ENCODE results near the gene RBP4.

Gene RBP4

DNA sequence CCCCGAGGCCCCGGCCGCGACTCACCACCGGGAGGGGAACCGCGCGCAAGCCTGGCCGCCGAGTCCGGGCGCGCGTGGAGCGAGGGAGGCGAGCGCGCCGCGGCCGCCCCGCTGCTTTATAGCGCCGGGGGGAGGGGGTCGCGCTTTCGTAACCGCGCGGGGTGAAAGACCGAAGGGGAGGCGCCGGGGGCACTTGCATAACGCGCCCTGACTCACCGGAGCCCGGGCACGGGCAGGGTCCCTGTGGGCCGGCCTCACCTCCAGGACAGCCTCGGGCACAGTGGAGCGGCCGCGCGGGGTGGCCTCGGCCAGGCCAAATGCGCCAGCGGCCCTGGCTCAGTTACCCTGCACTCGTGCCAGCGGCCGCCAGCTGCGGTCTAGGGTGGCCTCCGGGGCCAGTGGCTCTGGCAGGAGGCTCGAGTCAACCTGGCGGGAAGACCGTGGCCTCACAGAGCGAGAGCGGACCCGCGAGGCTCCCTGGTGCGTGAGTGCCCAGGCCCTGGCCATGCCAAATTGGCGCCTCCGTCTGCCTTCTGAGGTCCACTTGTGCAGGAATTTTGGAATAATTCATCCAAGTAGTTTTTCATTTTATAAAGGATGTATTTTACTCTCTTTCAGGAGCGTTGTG lies at the start of gene RBP4:
RBP4 (minus strand) TSS at position 90 of the 628 bp plus-strand sequence. CDS start 207 bp downstream, outside the sequence.
- DNase-seq: no peak

DNA sequence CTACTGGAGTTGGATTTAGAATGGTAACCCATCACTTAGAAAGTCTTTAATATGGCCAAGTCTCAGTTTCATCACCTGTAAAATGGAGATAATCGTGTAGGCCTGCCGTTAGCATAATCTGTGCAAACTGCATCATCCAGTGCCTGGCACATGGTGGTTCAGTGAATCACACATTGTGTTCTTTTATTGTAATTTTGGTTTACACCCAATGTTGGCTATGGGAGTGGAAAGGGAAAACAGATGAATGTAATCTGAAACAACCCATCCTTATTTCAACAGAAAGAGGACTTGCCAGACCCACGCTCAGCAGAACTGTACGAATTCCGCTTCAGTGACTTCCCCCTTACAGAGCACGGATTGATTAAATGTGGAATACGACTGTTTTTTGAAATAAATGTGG lies 38.8 kb upstream of the RBP4 start:
- no peak for DNase-seq

DNA sequence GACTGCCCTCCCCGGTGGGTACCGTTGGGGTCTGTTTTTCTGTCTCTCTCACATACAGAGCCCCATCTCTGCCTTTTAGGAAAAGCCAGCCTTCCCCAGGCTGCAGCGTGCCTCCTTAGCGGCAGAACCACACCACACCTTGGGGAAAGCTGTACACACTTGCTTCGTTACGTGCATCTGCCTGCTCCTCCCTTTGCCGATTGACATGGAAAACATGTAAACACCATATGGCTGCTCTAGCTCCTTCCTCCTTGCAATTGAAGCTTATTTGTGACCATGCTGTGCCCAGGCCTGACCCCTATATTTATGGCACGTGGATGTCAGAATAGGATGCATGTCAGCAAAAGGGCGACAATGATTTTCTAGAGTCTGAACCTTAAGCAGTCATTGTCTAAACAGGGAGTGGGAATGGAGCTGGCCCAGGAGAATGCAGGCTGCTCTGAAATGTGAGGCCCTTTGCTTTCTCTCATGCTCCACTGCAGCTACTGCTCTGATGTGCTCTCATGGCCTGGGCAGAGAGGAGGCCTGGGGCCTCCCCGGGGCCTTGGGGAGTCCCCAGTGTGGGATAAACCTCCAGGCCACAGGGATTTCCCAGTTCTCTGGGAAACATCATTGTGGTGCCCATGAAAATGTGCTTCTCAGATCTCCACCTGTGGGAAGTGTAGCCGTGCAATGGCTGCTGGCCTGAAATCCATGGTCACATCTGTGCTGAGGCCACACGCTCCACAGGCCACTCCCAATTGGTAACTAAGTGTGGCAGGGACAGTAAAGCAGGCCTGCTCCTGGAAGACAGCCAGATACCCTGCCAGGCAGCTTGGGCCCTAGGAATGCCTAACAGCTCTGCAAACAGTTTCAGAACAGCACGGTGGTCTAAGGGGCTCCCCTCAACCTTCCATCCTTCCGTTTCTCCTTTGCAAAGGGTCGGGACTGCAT lies 29.9 kb upstream of the RBP4 start:
- DNase-seq: no peak

DNA sequence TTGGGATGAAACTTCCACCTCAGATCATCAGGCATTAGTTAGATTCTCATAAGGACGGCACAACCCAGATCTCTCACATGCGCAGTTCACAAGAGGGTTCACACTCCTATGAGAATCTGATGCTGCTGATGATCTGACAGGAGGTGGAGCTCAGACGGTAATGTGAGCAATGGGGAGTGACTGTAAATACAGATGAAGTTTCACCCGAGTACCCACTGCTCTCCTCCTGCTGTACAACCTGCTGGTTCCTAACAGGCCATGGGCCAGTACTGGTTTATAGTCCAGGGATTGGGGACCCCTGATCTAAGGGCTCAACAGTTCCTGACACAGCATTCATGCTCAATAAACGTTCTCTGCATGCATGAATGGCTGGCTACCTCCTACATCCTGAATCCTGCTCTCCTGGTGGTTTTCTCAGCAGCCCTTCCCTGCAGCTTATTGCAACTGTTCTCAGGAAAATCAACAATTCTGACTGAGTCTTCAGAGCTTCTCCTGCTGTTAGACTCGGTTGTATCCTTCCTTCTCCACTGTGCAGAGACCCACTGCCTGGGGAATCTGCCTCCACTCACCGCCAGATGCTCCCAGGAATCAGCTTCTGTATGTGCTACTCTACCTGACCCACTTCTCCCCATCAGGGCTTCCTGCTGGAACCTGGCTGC lies 28.7 kb upstream of the RBP4 start:
- DNase-seq: no peak

DNA sequence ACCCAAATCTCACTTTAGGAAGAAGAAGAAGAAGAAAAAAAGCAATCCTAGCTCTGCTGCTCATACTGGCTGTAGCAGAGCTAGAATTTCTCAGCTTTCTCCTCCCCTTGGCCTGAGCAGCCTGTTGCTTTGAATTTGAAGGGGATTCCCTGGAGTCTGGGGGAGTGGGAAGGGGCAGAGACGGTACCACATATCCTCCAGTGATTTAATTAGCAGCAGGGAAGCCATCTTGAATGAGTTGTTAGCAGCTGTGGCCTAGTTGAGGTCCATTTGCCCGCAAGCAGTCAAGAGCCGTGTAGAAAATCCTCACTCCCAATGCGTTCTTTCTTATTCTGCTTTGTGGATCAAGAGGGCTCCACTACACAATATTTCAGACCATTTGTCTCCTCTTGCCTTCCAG lies 27.8 kb upstream of the RBP4 start:
- DNase-seq: no peak

DNA sequence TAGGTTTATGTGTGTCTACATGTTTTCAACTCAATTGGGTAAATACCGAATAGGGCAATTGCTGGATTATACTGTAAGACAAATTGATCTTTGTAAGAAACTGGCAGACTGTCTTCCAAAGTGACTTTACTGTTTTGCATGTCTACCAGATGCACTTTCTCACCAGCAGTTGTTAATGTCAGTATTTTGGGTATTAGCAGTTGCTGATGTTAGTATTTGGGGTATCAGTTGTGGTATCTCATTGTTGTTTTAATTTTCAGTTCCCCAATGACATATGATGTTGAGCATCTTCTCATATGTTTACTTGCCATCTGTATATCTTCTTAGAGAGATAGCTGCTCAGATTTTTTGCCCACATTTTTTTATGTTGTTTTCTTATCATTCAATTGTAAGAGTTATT lies 21.9 kb upstream of the RBP4 start:
- no peak for DNase-seq

DNA sequence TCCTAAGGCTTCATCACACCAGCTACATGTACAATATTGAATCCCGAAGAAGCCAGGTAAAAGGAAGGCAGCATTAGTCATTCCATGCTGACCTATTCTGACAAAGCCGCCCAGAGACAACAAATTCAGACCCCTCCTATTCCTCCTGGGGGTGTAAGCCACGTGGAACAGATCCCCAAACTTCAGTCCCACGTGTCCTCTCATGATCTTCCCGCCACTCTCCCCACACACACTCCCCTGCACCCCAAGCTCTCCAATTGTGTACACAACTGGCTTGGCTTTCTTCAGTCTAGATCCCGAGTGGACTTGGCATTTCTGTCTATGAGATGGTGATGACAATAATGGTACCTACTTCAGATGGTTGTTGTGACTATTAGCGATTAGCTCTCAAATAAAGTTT lies 19.9 kb upstream of the RBP4 start:
- DNase-seq: no peak

DNA sequence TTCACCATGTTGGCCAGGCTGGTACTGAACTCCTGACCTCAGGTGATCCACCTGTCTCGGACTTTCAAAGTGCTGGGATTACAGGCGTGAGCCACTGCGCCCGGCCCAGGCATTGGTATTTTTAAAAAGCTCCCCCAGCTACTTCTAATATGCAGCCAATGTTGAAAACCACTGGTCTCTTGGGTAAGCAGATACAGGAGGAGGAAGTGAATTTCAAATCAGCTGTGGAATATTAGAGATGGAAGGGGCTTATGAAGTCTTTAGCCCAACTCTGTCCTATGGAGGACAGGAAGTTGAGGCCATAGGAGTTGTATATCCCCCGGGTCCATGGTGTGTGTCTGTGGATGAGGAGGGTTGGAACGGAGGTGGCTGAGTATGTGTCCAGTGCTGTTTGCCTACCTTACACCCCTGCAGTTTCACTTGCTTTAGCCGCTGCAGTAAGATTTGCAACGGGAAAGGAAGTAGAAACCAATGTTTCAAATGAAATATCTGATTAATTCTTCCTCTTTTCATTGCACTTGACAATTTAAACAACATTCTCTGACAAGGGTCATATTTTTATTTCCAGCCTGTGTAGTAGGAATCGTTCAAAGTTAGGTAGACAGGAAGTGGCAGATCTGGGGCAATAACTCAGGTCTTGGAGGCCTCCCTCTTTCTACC lies 14.7 kb upstream of the RBP4 start:
- DNase-seq: no peak

DNA sequence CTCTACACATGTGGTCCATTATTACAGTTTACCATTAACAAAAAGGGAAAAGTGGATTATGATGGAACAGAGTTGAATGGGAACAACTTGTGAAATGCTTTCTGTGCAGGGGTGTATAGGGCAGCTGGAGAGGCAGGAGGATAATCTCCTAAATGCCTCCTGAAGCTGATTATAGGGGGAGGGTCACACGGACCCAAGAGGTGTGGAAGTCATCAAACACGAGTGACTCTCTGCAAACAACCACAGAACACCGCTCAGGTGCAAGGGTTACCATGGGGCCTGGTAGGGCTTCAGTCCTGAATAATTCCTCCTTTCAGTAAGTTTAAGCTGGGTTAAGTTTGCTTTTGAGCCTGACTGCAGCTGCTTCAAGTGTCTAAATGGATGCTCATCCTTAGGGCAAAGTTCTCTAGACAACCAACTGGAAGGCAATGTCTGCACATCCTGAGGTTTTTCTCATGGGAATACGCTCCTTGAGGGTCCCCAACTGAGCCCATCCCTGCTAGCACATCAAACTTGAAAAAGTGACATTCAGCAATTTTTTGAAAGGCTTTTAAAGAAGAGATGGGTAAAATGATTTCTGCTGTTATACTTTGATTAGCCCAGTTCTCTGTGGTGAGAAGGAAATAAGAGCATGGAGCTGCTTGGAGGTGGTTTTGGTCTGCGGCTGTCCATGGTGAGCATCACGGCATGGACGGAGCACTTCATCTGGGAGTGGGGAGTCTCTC lies 13.2 kb upstream of the RBP4 start:
- no peak for DNase-seq

DNA sequence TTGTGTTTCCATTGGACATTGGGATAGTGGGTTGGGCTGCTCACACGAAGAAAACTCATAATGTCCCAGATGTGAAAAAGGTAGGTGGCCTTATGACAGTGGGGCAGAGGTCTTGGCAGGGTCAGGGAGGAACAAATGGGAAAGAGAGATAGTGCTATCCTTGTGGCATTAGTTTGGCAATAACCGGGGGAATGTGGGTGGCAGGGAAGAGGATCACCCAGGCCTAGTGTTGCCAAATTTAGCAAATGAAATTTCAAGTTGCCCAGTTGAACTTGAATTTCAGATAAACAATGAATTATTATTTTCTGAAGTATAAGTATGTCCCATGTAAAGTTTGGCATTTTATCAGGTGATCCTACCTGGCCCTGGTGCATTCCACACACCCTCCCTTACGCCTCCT lies 12.1 kb upstream of the RBP4 start:
- no peak for DNase-seq

DNA sequence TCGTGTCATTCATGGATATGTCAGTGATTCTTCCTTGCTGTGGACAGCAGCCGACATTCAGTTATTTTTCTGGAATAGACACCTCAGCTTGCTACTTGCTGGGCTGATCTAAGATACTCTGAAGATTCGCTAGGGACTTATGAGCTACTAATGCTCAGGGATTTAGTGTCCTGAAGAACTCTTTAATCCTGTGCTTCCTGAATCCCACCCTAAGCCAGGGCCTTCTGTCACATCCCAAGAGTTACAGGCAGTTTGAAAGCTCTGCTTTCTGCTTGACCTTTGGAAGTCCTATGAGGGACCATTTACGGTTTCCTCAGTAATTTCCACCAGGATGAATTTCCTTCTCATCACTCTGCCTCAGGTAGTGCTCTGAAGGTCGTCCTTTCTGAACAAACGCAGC lies 11.3 kb upstream of the RBP4 start, which contains the start of gene PDE6C:
PDE6C (plus strand) TSS at position 227 of the 400 bp plus-strand sequence. CDS start 189 bp downstream, outside the sequence.
- DNase-seq: no peak

DNA sequence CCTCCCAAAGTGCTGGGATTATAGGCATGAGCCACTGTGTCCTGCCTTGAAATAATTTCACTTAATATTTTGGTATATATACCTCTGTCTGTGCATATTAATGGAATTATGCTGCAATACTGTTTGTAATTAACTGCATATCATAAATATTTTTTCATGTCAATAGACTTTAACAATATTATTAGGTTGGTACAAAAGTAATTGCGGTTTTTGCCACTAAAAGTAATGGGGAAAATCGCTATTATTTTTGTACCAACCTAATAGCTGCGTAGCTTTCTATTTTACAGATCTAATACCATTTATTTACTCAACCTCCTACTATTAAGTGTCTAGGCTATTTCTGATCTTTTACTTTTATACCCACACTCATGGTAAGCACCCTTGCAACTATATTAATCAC lies 7.4 kb upstream of the RBP4 start:
- DNase-seq: no peak

DNA sequence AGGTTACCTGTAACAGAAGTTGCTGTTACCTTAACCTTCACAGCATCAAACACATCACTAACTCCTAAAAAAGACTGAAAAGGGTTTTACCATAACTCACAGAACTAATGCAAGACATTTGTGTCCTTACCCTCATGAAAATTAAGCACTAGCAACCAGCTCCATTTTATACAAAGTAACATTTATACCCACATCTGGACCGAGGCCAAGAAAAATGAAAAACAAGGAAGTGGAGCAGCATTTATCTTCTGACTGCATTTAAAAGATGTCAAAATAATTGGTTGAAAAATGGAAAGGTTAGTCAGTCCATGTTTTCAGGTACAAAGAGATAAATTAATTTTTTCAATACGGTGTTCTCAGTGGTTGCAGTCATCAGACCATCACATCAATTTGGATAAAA lies 3.1 kb upstream of the RBP4 start:
- no peak for DNase-seq

DNA sequence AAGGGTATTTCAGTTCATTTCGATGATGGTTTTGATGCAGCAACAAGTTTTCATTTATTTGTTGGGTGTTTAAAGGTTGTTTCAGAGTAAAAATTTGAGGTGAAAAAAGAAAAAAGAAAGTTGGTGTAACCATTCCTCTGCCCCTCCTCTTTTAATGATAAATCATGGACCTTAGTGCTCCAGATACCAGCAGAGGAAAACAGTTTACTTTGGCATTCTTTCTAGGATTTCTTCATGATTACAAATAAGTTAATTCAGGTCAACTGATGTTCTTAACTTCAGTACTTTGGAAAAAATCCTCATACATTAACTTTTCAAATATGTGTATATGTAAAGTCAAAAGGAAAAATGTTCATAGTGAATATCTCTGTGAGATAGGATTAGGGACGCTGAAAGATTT lies 2.0 kb upstream of the RBP4 start:
- no peak for DNase-seq

DNA sequence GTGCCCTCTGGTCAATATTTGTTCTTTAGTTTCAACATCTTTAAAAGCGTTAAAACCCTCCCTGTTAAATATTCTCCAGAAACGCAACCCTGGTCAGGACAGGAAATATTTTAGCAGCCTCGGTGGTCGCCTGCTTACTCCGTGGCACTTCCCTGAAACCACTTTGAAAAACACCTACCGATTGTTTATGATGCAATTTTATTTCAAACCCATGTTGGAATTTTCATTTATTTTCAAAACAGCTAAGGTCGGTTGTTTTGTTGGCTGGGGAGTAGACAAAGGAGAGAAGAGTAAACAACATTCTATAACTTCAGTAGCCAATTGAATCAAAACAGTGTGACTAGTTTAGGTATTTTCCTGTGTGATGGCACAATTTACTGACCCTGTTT lies 733 bp upstream of the RBP4 start:
- no peak for DNase-seq

DNA sequence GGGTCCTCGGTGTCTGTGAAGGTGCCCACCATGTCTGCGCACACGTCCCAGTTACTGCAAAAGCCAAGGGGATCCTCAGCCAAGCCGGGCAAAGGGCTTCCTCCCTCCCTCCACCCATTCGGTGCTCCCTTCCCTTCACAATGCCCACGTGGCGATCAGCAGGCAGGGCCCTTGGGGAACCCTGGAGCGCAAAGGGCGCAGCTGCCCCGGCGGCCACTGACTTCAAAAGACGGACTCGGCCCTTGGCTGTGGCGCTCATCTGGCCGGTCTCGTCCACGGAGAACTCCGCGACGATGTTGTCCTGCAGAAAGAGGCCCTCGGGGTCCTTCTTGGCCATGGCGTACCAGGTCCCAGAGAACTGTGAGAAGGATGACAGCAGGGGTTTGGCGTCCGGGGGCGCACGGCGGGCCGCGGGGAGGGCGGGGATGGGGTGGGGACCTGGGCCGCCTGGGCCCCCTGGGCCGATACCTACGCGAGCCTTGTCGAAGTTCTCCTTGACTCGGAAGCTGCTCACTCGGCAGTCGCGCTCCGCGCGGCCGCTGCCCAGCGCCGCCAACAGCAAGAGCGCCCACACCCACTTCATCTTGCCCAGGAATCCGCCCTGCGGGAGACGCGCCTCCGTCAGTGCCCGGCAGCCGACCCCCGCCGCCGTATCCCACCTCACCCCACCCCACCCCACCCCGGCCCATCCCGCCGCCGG lies 439 bp downstream of the RBP4 start:
- DNase-seq: no peak

DNA sequence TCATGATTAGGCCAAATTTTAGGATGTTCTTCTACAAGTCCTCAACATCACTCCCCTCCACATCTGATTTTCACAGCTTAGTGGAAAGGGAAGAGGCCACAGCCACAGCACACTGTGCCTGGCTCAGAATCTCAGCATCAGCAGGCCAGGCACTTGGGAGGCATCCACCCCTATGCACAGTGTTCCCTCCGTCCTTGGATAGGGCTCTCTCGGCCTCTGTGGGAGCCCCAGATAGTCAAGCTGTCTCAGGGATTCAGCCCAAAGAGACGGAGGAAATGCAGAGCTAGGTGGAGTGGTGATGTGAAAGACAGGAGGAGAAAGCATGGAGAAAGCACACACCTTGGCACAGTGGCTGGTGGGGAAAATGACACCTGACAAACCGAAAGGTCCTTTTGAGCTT lies 1.3 kb downstream of the RBP4 start:
- DNase-seq: no peak

DNA sequence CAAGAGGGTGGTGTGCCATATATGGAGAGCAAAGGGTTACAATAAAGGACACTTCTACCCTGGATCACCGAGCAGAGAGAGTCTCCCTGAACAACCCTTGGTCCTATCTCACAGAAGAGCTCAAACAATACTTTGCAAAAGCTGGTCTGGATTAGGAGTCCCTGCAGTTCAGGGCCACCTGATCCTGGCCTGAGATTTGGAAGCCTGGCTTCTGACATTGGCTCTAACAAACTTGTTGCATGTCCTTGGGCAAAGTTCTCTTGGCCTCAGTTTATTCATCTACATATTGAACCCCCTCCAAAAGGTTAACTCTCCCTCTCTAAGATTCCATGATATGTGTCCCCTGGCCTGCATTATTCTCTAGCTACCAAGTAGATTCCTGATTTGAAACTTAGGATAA lies 1.7 kb downstream of the RBP4 start:
- DNase-seq: no peak

DNA sequence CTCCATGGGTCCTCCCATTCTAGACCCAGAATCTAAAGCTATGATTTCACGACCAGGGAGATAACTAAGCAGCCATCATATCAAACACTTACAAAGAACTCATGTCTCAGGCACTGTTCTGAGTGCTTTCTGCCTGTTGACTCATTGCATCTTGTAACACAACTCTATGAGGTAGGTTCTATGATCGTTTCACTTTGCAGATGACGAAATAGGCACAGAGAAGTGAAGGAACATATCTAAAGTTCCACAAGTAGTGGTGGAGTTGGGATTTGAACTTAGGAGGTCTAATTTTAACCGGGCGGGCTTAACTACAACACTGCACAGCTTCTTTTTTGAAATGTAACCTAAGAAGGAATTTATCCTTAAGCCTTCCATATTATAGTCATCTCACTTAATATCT lies 2.9 kb downstream of the RBP4 start:
- no peak for DNase-seq

DNA sequence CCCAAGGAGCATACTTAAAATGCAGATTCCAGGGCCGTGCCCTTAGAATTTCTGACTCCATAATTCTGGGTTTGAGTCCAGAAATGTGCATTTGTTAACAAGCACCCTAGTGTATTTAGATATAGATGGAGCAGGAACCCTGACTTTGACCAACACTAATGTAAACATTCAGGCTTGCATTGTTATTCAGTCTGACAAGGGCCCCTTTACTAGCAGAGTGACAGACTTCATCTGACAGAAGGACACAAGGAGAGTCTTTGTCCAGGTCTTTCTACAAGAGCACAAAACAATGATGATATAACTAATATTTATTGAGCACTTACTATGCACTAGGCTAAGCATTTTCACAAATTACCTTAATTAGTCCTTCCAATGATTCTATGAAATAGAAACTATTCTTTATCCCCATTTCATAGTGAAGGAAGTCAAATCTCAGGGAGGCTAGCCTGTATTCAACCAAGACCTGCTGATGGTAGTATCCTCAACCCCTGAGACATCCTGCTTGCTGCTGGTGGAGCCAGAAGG lies 3.9 kb downstream of the RBP4 start:
- no peak for DNase-seq

DNA sequence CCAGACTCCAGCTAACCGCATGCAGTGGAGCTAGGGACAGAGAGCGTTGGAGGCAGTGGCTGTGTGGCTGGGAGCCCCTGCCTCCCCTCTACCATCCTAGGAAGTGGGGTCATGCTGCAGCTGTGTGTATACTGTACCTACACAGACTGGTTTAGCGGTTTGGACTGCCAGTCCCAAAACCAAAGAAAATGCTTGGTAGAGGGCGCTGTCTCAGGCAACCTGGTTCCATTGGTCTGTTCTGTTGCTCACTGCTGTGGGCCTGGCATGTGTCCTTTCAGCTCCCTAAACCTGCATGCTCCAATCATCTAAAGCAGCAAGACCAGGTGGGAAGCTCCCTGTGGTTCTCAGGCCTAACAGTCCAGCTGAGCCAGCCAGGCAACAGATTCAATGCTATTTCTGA lies 4.5 kb downstream of the RBP4 start:
- DNase-seq: no peak
